Neural cell (in vitro differentiated cells): ENCODE measurements around the gene VPS37C. TPM values are rescaled to one million over a fixed set of nuclear protein-coding genes. Genes with fewer than 3 reads are reported as not detected.
"Not testable (repeated sequence)": the region's sequence is repeated elsewhere in the genome, so short reads cannot be mapped to it uniquely, and the experiment has no call there.

Experiments used
- H2AFZ ChIP-seq: fragments of 200-600, 300-800 bp; sonication (generic), shearing (Covaris generic); 2 replicates; pipeline ENCODE4 v1.6.0; 2014; ENCODE audit warnings: low read depth, mild to moderate bottlenecking, antibody characterized with exemption, low read length, moderate library complexity
- H3F3A ChIP-seq: fragments of 200-600 bp; shearing (Covaris generic); 2 replicates; pipeline ENCODE4 v1.6.1; 2016; ENCODE audit warnings: mild to moderate bottlenecking, moderate library complexity, mixed read lengths, antibody characterized with exemption, low read length; ENCODE audit not compliant: insufficient read depth, poor library complexity, severe bottlenecking
- H3K27ac ChIP-seq: fragments of 200-600, 300-800 bp; sonication (generic), shearing (Covaris generic); 2 replicates; pipeline ENCODE4 v1.5.1; 2014; ENCODE audit warnings: mild to moderate bottlenecking, low read length, moderate library complexity
- H3K27me3 ChIP-seq: fragments of 300-800, 200-600 bp; sonication (generic), shearing (Covaris generic); 2 replicates; pipeline ENCODE4 v1.6.0; 2014; ENCODE audit warnings: mild to moderate bottlenecking, low read depth, low read length, moderate library complexity; ENCODE audit not compliant: insufficient read depth
- H3K36me3 ChIP-seq: fragments of 300-800, 200-600 bp; sonication (generic), shearing (Covaris generic); 2 replicates; pipeline ENCODE4 v1.5.1; 2014; ENCODE audit warnings: mild to moderate bottlenecking, antibody characterized with exemption, low read length, moderate library complexity; ENCODE audit not compliant: insufficient read depth
- H3K4me2 ChIP-seq: fragments of 300-800, 200-600 bp; sonication (generic), shearing (Covaris generic); 2 replicates; pipeline ENCODE4 v1.6.0; 2014; ENCODE audit warnings: mild to moderate bottlenecking, low read length
- H3K4me3 ChIP-seq: fragments of 300-800, 200-600 bp; sonication (generic), shearing (Covaris generic); 2 replicates; pipeline ENCODE4 v1.5.1; 2014; ENCODE audit warnings: mild to moderate bottlenecking, low read length, moderate library complexity
- H3K79me2 ChIP-seq: fragments of 200-600 bp; shearing (Covaris generic); replicated peaks from 2 replicates; pipeline ENCODE4 v1.6.0; 2014; ENCODE audit warnings: mild to moderate bottlenecking, low read length, moderate library complexity; ENCODE audit not compliant: insufficient read depth
- H3K9ac ChIP-seq: fragments of 300-800, 200-600 bp; sonication (generic), shearing (Covaris generic); 2 replicates; pipeline ENCODE4 v1.6.1; 2016; ENCODE audit warnings: mild to moderate bottlenecking, low read length, mixed read lengths
- H3K9me2 ChIP-seq: fragments of 200-600 bp; shearing (Covaris generic); 2 replicates; pipeline ENCODE4 v1.6.1; 2016; ENCODE audit warnings: mild to moderate bottlenecking, low read length, mixed read lengths; ENCODE audit not compliant: insufficient read depth
- H3K9me3 ChIP-seq: fragments of 200-600, 300-800 bp; sonication (generic), shearing (Covaris generic); 2 replicates; pipeline ENCODE4 v1.6.1; 2016; ENCODE audit warnings: mild to moderate bottlenecking, mixed run types, low read length, moderate library complexity, mixed read lengths
- H4K20me1 ChIP-seq: fragments of 200-600 bp; shearing (Covaris generic); 2 replicates; pipeline ENCODE4 v1.6.1; 2016; ENCODE audit warnings: mild to moderate bottlenecking, mixed run types; ENCODE audit not compliant: insufficient read depth
- EP300 ChIP-seq: fragments of 450-650 bp; conservative IDR thresholded peaks from 2 replicates; pipeline ENCODE4 v1.6.1; 2014; ENCODE audit warnings: antibody characterized with exemption, mild to moderate bottlenecking, moderate library complexity; ENCODE audit not compliant: poor library complexity, severe bottlenecking
- EZH2 ChIP-seq: fragments of 200-600, 300-800 bp; shearing (Covaris generic), sonication (generic); IDR thresholded peaks from 2 replicates; pipeline ENCODE4 v1.6.1; 2014; ENCODE audit warnings: antibody characterized with exemption, low read length, borderline replicate concordance, mild to moderate bottlenecking; ENCODE audit not compliant: insufficient read depth, poor library complexity, severe bottlenecking
- MXI1 ChIP-seq: fragments of 450-650 bp; conservative IDR thresholded peaks from 2 replicates; pipeline ENCODE4 v1.6.1; 2014; ENCODE audit warnings: antibody characterized with exemption, mild to moderate bottlenecking; ENCODE audit not compliant: poor library complexity, severe bottlenecking
- POLR2AphosphoS5 ChIP-seq: IDR thresholded peaks from 2 replicates; pipeline ENCODE4 v1.6.1; 2012
- RAD21 ChIP-seq: fragments of 450-650 bp; conservative IDR thresholded peaks from 2 replicates; pipeline ENCODE4 v1.6.1; 2014; ENCODE audit warnings: antibody characterized with exemption, mild to moderate bottlenecking, moderate library complexity
- SMC3 ChIP-seq: fragments of 450-650 bp; conservative IDR thresholded peaks from 2 replicates; pipeline ENCODE4 v1.6.1; 2014; ENCODE audit warnings: antibody characterized with exemption, mild to moderate bottlenecking, moderate library complexity; ENCODE audit not compliant: poor library complexity
- TAF1 ChIP-seq: IDR thresholded peaks from 2 replicates; pipeline ENCODE4 v1.6.1; 2012; ENCODE audit warnings: low read depth
- polyA minus RNA-seq: library from RNA; depleted of rRNA, polyadenylated mRNA; stranded (reverse); fragments of >200 nt; gene quantifications from 2 replicates; pipeline ENCODE4 v1.2.3, GENCODE V29; 2014
- polyA plus RNA-seq: library from polyadenylated mRNA; depleted of rRNA; stranded (reverse); fragments of >200 nt; gene quantifications from 2 replicates; pipeline ENCODE4 v1.2.3, GENCODE V29; 2014
- TF ChIP-seq, protein P1 (sequence below): fragments of 450-650 bp; IDR thresholded peaks from 2 replicates; pipeline ENCODE4 v1.5.1; 2014; ENCODE audit warnings: antibody characterized with exemption, mild to moderate bottlenecking, moderate library complexity; ENCODE audit not compliant: poor library complexity, severe bottlenecking
- TF ChIP-seq, protein P2 (sequence below): IDR thresholded peaks from 2 replicates; pipeline ENCODE4 v1.6.1; 2012; ENCODE audit warnings: borderline replicate concordance

Gene VPS37C
- polyA plus RNA-seq (7.2 and 7.3 TPM in 2 replicates), polyA minus RNA-seq (7.6 and 11.4 TPM in 2 replicates)

DNA sequence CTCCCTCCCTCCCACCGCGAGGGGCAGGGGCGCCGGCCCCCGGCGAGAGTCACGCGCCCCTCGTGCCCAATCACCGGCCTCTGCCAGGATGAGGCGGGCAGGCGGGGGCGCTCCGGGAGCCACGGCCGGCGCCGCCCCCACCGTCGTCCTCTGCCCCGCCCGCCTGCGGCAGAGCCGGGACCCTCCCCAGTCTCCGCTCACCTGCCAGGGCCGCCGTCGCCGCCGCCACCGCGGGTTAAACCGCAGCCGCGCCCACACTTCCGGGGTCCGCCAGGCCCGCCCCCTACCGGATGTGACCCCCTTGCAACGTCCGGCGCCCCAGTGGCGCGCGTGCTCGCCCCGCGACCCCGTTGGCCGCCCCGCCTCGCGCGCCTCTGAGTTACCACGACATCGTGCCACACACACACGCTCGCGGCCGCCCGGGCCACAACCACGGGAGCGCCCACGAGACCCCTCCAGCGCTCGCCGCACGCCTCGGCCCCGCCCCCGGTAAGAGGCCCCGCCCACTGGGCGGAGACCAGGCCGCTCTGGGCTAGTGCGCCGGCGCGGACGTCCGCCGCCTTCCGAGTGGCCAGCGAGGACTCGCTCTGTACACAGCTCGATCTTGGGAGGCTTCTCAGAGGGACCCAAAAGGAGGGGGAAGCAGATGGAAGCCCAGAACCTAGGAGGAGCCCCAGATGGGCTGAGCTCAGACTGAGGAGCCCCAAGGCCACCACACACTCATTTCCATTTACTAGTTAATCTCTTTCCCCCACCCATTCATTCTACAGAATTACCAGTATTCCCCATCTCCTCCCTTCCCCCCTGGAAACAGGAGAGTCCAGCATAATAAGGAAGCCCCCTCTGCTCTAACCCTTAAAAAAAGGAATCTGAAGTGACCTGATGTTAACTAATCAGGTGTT lies at the start of gene VPS37C:
Gene VPS37C (minus strand): TSS at position 237 of the 902 bp plus-strand sequence. CDS start 22,597 bp downstream, outside the sequence.
- Histone ChIP-seq H3K9me3 (no peaks in the 10 kb centered on the region), H3K9me2 (no peaks in the 10 kb centered on the region), H3K4me3 (peak within 1 kb of the TSS; percentile 80), H3K79me2 (peaks cover 4% of the 10 kb centered on the region), H2AFZ (peak within 1 kb of the TSS; percentile 70), H4K20me1 (no peaks in the 10 kb centered on the region), H3K4me2 (peak within 1 kb of the TSS; percentile 87), H3K9ac (peak within 1 kb of the TSS; percentile 75), H3F3A (no peaks in the 10 kb centered on the region), H3K36me3 (no peaks in the 10 kb centered on the region), H3K27ac (peak within 1 kb of the TSS; percentile 66), H3K27me3 (no peaks in the 10 kb centered on the region)
- TF ChIP-seq POLR2AphosphoS5 (peak; percentile 71), EZH2 (no peak), SMC3 (peak; percentile 17), EP300 (peak; percentile 57), TAF1 (no peak), MXI1 (peak; percentile 92), RAD21 (no peak)
- TF ChIP-seq, protein P1, sequence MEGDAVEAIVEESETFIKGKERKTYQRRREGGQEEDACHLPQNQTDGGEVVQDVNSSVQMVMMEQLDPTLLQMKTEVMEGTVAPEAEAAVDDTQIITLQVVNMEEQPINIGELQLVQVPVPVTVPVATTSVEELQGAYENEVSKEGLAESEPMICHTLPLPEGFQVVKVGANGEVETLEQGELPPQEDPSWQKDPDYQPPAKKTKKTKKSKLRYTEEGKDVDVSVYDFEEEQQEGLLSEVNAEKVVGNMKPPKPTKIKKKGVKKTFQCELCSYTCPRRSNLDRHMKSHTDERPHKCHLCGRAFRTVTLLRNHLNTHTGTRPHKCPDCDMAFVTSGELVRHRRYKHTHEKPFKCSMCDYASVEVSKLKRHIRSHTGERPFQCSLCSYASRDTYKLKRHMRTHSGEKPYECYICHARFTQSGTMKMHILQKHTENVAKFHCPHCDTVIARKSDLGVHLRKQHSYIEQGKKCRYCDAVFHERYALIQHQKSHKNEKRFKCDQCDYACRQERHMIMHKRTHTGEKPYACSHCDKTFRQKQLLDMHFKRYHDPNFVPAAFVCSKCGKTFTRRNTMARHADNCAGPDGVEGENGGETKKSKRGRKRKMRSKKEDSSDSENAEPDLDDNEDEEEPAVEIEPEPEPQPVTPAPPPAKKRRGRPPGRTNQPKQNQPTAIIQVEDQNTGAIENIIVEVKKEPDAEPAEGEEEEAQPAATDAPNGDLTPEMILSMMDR = peak; percentile 49
- TF ChIP-seq, protein P2, sequence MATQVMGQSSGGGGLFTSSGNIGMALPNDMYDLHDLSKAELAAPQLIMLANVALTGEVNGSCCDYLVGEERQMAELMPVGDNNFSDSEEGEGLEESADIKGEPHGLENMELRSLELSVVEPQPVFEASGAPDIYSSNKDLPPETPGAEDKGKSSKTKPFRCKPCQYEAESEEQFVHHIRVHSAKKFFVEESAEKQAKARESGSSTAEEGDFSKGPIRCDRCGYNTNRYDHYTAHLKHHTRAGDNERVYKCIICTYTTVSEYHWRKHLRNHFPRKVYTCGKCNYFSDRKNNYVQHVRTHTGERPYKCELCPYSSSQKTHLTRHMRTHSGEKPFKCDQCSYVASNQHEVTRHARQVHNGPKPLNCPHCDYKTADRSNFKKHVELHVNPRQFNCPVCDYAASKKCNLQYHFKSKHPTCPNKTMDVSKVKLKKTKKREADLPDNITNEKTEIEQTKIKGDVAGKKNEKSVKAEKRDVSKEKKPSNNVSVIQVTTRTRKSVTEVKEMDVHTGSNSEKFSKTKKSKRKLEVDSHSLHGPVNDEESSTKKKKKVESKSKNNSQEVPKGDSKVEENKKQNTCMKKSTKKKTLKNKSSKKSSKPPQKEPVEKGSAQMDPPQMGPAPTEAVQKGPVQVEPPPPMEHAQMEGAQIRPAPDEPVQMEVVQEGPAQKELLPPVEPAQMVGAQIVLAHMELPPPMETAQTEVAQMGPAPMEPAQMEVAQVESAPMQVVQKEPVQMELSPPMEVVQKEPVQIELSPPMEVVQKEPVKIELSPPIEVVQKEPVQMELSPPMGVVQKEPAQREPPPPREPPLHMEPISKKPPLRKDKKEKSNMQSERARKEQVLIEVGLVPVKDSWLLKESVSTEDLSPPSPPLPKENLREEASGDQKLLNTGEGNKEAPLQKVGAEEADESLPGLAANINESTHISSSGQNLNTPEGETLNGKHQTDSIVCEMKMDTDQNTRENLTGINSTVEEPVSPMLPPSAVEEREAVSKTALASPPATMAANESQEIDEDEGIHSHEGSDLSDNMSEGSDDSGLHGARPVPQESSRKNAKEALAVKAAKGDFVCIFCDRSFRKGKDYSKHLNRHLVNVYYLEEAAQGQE = no peak

DNA sequence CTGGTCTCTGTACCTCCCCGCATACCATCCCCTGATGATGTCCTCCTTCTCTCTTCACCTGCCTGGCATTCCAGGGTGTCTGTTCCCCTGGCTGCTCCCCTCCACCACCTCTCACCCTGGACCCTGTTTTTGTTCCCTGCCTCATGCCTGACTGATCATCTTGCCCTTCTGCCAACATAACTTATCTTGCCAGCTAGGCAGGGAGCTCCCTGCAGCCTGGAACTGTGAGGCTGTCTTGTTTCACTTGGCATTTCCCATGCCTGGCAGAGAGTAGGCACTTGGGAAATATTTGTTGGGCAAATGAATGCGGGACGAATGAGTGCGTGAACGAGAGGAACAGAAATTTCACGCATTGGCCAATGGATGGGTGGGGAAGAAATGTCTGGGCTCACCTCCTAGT lies 49.4 kb upstream of the VPS37C start:
- not testable (repeated sequence) for H3F3A ChIP-seq, H3K36me3 ChIP-seq, H3K4me2 ChIP-seq, H3K4me3 ChIP-seq, H3K9me2 ChIP-seq, H3K27me3 ChIP-seq, H2AFZ ChIP-seq, H3K27ac ChIP-seq, H4K20me1 ChIP-seq, H3K9me3 ChIP-seq, H3K9ac ChIP-seq, H3K79me2 ChIP-seq

DNA sequence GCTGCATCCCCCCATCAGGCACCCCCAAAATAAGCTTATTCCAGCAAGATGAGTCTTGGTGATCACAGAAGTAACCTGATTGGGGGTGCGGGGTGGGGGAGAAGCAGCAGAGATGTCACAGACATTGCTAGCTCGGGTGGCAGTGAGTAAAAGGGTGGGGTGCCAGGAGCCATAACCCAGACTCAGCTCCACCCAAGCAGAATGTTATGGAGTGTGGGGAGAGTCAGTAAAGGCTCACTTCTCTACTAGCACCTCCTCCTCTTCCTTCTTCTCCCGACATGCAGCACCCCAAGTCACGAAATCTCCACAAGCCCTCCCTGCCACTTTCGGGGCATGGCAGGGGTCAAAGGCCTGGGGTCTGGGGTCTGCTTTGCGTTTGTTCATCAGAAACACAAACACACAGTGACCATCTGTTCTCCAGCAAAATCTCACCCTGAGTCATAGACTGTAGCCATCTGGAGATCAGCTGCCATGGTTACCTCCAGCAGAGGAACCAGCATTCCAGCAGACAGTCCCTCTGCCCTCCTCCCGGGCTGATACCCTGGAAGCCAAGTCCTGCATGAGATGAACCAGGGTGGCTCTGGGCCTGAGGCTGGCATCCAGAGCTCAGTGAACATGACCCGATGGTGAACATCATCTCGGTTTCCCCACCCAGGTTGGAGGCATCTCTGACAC lies 46.5 kb upstream of the VPS37C start:
- H3F3A ChIP-seq, H3K79me2 ChIP-seq, H4K20me1 ChIP-seq, H3K4me2 ChIP-seq, H3K9me3 ChIP-seq, H3K4me3 ChIP-seq, H2AFZ ChIP-seq, H3K36me3 ChIP-seq, H3K27me3 ChIP-seq, H3K9ac ChIP-seq, H3K9me2 ChIP-seq, H3K27ac ChIP-seq: not testable (repeated sequence)

DNA sequence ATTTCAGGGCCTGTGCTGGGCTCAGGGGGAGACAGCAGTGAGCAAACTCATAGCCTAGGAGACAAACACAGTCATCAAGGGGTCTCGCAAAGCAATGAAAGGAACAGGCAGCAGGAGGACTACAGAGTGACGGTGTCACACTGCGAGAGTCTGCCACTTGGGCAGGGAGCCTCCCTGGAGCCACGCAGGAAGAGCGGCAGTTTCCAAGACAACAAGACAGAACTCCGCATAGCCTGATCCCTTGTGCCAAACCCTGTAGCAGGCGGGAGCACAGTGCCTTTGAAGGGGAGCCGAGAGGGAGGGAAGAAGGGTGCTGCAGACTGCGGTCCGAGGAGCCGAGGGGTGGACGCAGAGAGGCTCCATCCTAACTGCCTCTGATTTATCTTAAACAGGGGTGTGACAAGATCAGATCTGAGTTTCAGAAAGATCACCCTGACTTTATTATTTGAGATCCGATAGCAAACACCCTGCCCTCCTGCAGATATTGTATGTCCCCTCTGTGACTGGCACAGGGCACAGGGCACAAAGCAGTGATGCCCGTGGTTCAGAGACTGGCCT lies 43.4 kb upstream of the VPS37C start:
- not testable (repeated sequence) for H3K9me3 ChIP-seq, H3K4me3 ChIP-seq, H2AFZ ChIP-seq, H3K4me2 ChIP-seq, H3K9ac ChIP-seq, H3K27ac ChIP-seq, H3F3A ChIP-seq, H3K36me3 ChIP-seq, H3K9me2 ChIP-seq, H4K20me1 ChIP-seq, H3K79me2 ChIP-seq, H3K27me3 ChIP-seq
